ENCODE results near the gene LTB.

The LTB gene

GRCh38 chr6:31582230-31582643 lies at the start of gene LTB:
Gene LTB (minus strand): TSS chr6:31582424. CDS start chr6:31582417, 7 bp downstream.
- peak; percentile 81 for DNase-seq

DNA sequence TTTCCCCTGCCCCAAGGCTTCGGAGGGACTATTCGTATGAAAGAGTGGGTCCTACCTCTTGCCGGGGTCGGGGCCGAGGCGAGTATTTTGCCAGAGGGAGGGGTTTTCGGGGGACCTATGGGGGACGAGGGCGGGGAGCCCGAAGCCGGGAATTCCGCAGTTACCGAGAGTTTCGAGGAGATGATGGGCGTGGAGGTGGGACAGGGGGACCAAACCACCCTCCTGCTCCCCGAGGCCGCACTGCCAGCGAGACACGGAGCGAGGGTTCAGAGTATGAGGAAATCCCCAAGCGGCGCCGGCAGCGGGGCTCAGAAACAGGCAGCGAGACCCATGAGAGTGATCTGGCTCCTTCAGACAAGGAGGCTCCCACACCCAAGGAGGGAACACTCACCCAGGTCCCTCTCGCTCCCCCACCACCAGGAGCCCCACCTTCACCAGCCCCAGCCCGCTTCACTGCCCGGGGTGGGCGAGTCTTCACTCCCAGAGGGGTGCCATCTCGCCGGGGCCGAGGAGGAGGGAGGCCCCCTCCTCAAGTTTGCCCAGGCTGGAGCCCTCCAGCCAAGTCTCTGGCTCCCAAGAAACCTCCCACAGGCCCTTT lies 49.6 kb upstream of the LTB start:
- no peak for DNase-seq

- no peak for DNase-seq
Measured at GRCh38 chr6:31631209-31631608, 49.0 kb upstream of the LTB start.

DNA sequence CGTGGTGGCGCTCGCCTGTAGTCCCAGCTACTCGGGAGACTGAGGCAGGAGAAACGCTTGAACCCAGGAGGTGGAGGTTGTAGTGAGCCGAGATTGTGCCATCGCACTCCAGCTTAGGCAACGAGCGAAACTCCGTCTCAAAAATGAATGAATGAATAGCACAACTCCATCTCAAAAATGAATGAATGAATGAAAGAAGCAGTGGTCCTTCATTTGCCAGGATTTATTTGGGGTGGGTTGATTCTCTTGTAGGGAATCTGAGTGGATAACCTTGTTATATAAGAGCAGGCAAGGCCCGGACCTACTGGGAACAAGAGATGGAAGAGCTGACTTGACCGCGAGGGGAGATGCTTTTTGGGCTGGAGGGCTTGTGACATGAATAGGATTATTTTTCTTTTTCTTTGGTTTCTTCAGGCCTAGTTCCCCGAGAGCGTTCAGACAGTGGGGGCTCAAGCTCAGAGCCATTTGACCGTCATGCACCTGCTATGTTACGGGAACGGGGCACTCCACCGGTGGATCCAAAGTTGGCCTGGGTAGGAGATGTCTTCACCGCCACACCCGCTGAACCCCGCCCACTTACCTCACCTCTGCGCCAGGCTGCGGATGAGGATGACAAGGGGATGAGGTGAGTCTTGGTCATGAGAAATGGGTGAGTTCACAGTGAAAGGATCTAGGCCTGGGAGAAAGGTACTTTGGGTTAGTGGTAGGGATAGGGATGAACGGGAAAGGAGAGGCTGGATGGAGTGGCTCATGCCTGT lies 48.1 kb upstream of the LTB start:
- DNase-seq, result no peak

DNA sequence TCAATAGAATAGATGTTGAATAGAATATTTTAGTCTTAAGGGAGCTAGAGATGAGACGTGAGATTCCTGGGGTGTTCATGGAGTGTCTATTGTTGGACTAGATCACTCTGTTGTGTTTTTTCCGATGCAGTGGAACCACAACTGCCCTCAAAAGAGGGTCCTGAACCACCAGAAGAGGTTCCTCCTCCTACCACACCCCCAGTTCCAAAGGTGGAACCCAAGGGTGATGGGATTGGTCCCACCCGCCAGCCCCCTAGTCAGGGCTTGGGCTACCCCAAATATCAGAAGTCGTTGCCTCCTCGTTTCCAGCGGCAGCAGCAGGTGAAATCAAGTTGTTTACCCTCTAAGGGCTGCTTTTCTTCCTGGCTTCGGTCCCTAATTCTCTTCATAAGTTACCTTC lies 46.8 kb upstream of the LTB start:
- no peak for DNase-seq

DNA sequence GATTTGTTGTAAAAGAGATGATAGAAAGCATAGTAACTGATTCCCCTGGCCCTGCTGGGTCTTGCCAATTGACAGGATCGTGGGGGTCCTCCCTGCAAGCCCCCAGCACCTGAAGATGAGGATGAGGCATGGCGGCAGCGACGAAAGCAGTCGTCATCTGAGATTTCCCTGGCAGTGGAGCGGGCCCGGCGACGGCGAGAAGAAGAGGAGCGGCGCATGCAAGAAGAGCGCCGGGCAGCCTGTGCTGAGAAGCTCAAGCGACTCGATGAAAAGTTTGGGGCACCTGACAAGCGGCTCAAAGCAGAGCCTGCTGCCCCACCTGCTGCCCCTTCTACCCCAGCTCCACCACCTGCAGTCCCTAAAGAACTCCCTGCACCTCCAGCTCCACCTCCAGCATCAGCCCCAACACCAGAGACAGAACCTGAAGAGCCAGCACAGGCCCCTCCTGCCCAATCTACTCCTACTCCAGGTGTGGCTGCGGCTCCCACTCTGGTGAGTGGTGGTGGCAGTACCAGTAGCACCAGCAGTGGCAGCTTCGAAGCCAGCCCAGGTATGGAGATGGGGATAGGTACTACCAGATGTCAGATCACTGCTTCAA lies 45.6 kb upstream of the LTB start:
- DNase-seq, result no peak

DNA sequence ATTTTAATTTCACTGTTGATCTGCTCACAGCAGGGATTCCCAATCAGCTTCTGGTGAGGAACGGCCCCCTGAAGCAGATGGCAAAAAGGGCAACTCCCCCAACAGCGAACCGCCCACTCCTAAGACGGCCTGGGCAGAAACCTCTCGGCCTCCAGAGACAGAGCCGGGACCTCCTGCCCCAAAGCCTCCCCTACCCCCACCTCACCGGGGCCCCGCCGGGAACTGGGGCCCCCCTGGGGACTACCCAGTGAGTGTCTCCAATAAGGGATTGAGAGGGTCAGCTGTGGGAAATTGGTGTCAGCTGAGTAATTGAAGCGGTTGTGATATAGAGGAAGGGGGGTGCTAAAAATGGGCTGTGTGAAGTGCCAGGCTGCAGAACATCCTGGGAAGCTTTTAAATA lies 44.7 kb upstream of the LTB start:
- DNase-seq, result no peak

- no peak for DNase-seq
Measured at GRCh38 chr6:31624070-31624469, 41.8 kb upstream of the LTB start.

DNA sequence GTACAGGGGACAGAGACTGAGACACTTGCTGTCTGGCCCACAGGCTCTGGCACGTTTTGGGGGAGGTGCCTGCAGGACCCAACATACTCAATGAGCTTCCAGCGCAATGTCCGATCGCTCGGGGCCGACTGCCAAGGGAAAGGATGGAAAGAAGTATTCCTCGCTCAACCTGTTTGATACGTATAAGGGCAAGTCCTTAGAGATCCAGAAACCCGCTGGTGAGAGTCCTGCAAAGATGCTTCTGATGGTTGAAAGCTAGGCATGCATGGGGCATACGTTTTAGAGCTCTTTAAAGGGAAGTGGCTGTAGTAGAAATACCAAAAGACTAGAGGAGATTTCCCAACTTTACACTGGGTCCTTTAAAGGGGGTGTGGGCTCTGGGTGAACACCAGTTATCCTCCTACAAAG lies 40.5 kb upstream of the LTB start:
- DNase-seq, result no peak

GRCh38 chr6:31621991-31622390 lies 39.8 kb upstream of the LTB start:
- no peak for DNase-seq

- no peak for DNase-seq
Measured at GRCh38 chr6:31621320-31621939, 39.2 kb upstream of the LTB start.

DNA sequence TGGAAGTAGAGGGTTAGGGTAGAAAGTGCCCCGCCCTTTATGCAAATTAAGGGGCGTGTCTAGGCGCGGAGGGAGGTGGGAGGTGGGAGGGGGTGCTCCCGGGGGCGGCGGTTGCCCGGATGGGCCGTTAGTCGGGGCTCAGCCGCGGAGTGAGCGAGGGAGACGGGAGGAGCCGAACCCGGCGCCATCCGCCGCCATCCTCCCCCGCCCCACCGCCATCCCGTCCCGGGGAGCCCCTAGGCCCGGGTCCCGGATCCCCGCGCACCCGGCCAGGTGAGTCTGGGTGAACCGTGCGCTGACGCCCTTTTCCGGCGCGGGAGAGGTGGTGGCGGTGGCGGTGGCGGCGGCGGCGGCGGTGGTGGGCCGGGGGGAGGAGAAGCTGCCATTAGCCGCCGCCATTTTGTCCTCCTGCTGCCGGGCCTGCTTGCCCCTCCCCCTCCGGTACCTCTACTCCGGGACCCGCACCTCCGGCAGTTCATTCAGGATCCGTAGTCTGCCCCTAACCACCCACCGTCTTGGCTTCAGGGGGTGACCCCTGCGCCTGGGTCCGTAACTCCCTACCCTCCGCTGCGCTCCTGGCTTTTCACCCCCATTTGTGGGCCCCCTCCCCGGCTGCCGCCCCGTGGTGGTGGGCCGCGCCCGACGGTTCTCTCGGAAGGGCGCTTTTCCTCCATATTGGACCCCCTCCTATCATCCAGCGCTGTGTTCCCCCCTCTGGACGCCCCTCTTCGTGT lies 38.5 kb upstream of the LTB start, which contains the start of gene PRRC2A:
Gene PRRC2A (plus strand): TSS at position 130 of the 734 bp plus-strand sequence. CDS start 2,075 bp downstream, outside the sequence.
- no peak for DNase-seq

DNA sequence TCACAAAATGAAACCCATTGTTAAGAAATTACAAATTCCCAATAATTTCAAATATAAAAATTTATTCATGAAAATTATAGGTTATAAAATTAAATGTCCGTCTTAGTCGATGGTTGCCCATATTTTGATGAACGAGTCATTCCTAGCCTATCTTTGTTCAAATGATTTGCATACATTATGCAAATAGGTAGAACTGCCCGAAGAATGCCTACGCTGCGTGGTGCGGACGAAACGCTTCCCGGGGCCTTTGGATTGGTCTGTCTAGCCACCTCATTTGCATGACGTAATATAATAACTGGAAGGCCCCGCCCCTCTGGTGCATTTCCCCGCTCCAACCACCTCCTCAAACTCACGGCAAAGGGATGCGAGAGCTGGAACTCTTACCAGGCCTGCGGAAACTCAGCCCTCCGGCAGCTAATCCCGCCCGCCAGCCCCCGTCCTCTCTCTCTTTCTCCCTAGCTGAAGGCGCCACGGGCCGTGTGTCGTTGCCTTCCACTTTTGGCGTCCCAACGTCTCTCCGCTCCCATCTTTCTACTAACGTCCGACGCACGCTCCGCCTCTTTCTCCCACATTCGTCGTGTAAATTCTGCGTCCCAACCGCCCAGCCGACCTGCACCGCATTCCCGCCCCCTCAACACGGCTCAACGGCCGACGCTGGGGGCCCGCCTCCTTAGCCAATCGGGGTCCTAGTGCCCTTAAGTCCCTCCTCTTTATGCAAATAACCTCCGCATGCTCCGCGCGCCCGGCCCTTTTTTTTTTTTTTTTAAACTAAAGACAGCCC lies 37.8 kb upstream of the LTB start:
- DNase-seq, result peak; percentile 98

DNA sequence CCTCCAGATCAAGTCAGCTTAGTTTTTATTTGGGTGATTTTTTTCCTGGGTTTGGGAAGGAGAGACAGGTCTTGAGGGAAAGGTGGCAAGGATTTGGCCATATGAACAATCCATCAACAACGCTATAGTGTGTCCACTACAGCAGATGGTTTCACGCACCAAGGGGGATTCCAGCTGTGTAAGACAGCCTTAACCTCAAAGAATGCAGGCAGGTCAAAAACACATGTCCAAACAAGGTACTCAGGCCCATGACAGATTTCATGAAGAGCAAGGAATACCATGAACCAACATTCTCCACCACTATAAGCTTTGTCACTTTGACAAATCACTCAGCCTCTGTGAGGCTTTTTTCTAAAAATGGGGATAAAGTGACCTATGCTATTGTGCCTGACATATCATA lies 34.8 kb upstream of the LTB start:
- DNase-seq, result no peak

DNA sequence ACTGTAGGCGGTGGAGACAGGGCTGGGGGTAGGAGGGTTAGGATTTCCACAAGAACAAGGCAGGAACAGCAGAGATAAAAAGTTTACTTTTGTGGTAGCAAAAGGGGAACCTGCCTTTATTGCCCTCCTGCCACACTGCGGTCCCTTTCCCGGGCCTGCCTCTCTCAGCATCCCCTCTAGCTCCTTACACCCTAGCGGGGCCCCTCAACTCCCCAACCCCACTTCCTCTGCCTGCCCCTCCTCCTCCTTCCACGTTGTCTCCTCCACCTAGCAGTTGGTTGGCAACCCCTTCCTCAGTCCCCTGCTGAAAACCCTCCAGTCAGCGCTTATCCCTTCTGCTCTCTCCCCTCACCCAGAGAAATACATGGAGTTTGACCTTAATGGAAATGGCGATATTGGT lies 33.5 kb upstream of the LTB start:
- DNase-seq, result no peak

DNA sequence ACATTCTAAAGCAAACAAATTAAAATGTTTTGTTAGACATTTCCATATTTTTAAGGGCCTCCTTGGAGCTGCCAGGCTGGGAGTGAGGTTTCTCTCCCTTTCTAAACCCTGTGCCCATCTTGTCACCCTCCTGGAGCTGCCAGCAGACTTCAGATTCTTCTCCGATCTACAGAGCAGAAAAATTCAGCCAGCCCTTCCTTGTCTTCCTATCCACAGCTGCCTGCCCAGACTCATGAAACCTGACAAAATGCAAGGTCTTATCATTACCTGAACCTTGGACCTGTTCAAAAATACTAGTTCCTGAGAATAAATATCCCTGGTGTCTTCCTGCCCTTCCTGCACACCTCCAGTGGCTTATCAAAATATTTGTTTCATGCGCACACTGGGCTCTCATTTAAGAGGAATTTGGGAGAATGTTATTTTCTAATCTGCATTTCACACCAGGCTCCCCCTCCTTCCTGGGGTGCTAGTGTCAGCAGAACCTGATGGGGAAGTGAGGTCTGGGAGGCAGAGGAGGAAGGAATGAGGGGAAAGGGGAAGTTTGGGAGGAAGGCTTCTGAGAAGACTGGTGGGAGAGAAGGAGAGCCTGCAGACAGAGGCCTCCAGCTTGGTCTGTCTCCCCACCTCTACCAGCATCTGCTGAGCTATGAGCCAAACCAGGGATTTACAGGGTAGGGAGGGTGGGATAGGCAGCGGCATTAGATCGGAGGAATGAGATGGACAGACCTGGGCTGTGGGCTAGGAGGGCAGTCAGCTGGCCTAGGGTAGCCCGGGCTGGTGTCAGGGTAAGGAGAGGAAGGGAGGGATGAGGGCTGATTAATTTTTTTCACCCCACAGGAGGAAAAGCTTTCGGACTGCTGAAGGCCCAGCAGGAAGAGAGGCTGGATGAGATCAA lies 32.7 kb upstream of the LTB start, which contains the start of gene AIF1:
Gene AIF1 (plus strand): TSS at position 551 of the 895 bp plus-strand sequence. CDS start 96 bp downstream, at position 647.
- DNase-seq, result no peak

DNA sequence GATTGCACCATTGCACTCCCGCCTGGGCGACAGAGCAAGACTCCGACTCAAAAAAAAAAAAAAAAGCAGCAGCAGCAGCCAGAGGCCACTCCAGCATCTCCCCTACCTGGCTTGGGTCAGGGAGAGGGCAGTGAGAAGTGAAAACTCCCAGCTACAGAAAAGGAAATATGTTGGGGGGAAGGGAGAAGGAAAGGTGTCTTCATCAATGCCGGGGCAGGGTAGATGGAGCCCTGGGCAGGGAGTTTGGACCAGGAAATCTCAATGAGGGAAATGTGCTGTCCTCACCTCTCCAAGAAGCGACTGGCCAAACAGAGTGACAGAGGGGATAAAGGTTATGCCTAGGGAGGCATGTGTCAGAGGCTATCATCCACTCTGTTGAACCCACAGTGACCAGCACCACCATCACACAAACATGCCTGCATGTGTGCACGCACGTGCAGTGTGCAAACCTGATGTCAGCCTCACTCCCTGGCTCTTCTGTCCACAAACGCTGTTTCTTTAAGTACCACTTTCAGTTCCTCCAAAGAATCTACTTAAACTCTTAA lies 31.9 kb upstream of the LTB start:
- DNase-seq, result no peak

DNA sequence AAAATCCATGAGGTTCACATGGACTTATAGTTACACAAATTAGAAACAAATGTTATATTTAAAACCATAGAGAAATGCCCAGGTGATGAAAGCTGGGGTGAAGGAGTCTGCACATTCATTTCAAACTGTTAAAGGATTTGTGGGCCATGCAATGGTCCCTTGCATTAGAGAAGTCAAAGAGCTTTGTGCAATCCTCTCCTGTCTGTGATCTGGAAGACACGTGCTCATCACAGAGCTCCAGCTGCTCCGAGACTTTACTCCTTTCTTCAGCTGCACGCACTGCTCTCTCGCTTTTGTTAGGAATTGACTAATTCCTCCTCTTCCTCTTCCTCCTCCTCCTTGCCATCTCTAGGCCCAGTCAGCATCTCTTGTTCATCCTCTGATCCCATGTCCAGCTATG lies 28.7 kb upstream of the LTB start:
- no peak for DNase-seq

GRCh38 chr6:31609519-31610406 lies 27.5 kb upstream of the LTB start:
- DNase-seq, result no peak

DNA sequence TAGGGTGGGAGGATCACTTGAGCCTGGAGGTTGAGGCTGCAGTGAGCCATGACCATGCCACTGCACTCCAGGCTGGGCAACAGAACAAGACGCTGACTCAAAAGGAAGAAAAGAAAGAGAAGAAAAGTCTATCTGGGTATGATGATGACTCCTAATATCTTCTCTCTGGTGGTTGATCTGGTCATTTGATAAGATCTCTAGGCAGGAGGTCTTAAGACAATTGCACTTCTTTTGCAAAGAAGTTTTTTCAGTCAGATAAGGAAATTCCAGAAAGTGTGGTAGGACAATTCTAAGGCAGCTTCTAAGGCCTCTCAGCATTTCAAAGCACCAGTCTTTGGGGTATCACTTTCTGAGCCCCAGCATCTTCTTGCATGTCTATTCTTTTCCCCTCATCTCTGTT lies 25.1 kb upstream of the LTB start:
- DNase-seq, result no peak
